ENCODE measurements around the gene KRT13. TPM values are rescaled to one million over a fixed set of nuclear protein-coding genes. Genes with fewer than 3 reads are reported as not detected.

The KRT13 gene
- total and polyA plus RNA-seq, 9 of the 15 experiments (the other 6 are each of a cell fraction or from before 2014, with no cell fraction given): 0.11 to 1.1 (median 0.24) TPM; not detected in 3

GRCh38 chr17:41516830-41517283 is 11.4 kb upstream of the KRT13 start (continued):
- no peak for TF ChIP-seq CUX1 (CRISPR knock-in tag; IDR thresholded peaks at IDR 0.05)
- TF ChIP-seq ZNF586 (CRISPR knock-in tag; conservative IDR thresholded peaks at IDR 0.05): no peak
- TF ChIP-seq ZNF175 (CRISPR knock-in tag; IDR thresholded peaks at IDR 0.05; ENCODE audit: low read depth): no peak
- TF ChIP-seq MIER1 (IDR thresholded peaks at IDR 0.05; ENCODE audit: low read depth): no peak
- TF ChIP-seq KDM1A (IDR thresholded peaks at IDR 0.05): no peak
- no peak for TF ChIP-seq DACH1 (IDR thresholded peaks at IDR 0.05; ENCODE audit: partially characterized antibody)
- no peak for TF ChIP-seq FOS (IDR thresholded peaks at IDR 0.05; ENCODE audit: extremely low read depth, insufficient read length)
- TF ChIP-seq ZNF77 (CRISPR knock-in tag; IDR thresholded peaks at IDR 0.05): no peak
